GM18520 (cell line): ENCODE data around the gene ARHGDIB.

ENCODE experiments used
- ATAC-seq: cut with Tn5 transposase; IDR thresholded peaks from one replicate; pipeline ENCODE4 v1.9.1; 2021; ENCODE audit not compliant: unreplicated experiment

ARHGDIB gene

DNA sequence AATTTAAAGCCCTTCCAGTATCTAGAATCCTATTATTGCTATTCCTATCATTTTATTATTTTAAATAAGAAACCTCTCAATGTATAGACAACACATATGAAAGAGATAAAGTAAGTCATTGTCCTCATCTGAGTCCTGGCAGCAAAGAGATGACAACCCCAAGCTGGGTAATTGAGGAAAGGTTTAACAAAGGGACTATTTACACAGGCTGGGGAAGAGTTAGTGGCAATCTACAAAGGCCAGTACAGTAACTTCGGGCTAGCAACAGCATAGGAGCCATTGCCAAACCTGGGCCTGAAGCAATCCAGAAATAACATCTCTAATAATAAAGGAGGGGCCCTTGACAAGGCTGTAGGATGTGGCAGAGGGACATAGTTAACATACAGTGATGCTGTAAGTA lies 22.6 kb upstream of the ARHGDIB start:
- ATAC-seq, result no peak

DNA sequence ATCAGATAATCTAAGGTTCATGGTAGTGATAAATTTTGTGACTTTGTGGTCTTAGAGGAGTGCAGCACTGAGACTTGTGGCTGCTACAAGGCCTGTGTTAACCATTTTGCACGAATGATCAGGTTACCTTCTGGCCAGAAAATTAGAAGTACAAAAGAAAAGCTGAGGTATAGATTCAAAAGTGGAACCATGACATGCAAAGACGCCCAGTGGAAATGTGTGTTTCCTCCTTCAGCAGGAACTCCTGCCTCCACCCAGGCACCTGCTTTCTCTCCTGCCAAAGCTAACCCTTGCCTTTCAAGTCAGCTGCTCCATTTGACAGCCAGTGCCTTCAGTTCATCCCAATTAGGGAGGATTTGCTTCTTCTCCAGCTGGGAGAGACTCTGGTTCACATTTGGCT lies 21.6 kb upstream of the ARHGDIB start:
- ATAC-seq, result no peak

- no peak for ATAC-seq
Observed at GRCh38 chr12:14982562-14982961, 21.2 kb upstream of the ARHGDIB start.

DNA sequence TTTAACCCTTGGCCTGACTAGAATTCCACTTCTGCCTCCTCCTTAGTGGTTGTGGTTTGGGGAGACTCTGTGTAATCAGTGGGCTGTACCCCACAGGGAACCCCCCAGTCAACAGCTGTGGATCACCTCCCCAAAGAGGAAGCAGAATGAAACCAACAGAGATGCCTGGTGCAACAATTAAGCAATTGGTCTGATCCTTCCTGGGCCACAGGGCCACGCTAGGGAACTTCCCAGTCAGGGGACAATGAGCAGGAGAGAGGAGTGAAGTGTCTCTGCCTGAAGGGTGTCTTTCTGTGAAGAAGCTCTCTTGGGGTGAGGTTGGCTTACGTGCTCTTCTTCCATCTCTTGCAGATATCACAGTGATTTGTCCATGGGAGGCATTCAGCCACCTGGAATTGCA lies 19.6 kb upstream of the ARHGDIB start:
- no peak for ATAC-seq

- no peak for ATAC-seq
Observed at GRCh38 chr12:14979468-14979867, 18.1 kb upstream of the ARHGDIB start.

DNA sequence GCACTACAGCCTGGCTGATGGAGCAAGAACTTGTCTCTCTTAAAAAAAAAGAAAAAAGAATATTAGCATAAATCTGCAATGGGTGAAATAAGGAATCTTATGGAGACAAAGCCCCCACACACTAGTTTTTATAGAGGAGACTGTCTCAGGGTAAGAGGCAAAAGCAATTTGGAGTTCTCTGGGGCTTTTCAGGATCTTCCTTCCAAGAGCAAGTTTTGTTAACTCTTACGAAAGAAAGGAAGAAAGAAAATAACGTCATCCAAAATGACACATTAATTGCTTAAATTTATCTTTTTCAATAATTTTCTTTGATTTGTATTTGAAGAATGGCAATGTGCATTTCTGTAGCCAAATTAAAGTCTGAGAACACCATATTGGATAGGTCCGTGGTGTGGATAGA lies 15.3 kb upstream of the ARHGDIB start:
- no peak for ATAC-seq

- ATAC-seq, result no peak
Observed at GRCh38 chr12:14975457-14975856, 14.1 kb upstream of the ARHGDIB start.

DNA sequence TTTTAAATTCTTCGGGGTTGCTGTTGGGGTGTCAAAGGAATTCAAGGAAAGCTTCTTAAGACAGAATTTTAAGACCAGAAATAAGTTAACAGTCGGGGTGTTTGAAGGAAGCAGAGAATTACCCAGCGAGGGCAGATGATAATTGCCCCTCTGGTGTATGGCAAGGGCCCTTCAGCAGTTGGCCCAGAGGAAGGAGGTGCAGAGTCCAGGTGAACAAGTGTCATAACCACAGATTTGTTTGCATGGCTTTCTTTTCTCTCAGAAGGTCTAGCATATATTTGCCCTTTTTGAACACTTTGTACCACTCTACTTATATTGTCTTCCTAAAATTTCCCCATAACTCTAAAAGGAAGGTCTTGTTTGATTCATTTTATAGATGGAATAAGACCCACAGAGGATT lies 13.2 kb upstream of the ARHGDIB start:
- ATAC-seq, result no peak

DNA sequence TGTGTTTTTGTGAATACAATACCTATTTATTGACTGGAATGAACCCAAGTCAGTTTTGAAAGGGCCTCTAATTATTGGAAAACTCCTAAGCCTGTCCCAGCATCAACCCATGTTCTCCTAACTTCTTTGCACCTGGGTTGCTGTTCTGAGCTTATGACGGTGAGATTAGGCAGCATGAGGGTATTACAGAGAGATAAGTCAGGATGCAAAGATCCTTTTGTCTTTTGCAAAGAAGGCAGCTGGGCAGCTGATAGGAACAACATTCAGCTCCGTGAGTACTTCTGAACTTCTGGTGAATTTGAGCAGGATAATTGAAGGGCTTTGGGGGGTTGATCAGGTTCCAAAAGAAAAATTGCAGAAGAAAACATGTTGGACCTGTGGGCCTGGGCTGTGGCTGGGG lies 11.4 kb upstream of the ARHGDIB start, which contains the start of gene PDE6H:
Gene PDE6H (plus strand): TSS at position 227 of the 400 bp plus-strand sequence. CDS start 4,971 bp downstream, outside the sequence.
- ATAC-seq, result no peak

GRCh38 chr12:14970473-14970872 lies 9.1 kb upstream of the ARHGDIB start:
- no peak for ATAC-seq

- ATAC-seq, result no peak
Observed at GRCh38 chr12:14968478-14968877, 7.1 kb upstream of the ARHGDIB start.

DNA sequence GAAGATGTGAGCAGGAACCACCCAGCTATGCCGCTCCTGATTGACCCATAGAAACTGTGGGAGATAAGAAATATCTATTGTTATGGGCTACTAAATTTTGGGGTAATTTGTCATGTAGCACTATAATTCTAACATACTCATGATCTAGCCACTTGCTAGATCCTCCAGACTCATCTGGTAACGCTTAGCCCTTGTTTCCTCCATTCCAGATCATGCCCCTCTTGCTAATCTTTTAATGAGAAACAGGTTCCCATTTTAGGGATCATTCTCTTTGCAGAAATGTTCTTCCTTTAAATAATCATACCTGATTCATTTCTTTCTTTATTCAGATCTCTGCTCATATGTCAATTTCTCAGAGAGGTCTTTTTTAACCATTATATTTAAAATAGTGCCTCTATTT lies 3.8 kb upstream of the ARHGDIB start:
- no peak for ATAC-seq

GRCh38 chr12:14964406-14964805 lies 3.0 kb upstream of the ARHGDIB start:
- ATAC-seq, result no peak

GRCh38 chr12:14963520-14963919 lies 2.1 kb upstream of the ARHGDIB start:
- no peak for ATAC-seq

GRCh38 chr12:14962797-14963196 lies 1.4 kb upstream of the ARHGDIB start:
- no peak for ATAC-seq

DNA sequence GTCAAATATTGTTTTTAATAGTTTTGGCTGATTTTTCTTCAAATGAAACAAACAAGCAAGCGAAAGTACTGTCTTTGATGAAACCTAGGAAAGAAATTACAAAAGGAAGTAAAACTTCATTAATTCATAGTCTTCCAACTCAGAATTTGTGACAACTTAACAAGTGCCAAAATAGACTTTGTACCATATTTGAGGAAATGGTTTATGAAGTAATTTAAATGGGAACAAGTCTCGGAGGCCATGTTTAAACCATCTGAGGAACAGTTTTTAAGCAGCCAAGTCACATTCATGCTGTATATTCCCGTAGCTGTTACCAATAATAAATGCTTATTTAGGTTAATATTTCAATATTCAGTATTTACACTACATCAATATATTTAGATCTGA lies 745 bp upstream of the ARHGDIB start:
- no peak for ATAC-seq

DNA sequence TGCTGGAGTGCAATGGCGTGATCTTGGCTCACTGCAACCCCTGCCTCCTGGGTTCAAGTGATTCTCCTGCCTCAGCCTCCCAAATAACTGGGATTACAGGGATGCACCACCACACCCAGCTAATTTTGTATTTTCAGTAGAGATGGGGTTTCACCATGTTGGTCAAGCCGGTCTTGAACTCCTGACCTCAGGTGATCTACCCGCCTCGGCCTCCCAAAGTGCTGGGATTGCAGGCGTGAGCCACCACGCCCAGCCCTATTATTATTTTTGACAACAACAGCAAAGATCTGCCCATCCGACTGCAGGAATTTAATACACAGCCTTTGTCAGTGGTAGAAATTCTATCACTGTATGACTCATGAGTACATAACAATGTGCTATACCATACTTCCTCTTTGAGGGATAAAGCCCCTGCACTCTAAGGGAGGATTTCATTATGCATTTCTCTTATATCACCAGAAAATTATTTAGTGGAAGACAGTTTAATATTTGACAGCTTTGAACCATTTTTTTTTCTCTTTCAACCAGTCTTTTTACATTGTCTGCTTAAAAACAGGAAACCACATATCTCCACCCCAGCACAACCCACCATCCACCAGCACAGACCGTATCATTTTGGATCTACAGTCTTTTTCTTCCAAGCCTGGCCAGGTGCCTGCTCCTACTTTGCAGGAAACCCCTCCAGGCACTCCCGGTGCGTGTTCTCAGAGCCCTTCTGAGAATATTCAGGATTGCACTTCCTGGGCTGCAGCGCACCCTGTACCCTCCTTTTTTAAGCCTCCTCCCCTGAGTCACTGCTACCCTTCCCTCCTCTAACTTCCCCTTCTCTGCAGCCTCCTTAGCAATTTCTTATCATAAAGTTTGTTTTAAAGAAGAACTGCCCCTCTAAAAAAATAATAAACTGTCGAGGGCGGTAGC lies 594 bp downstream of the ARHGDIB start:
- ATAC-seq, result peak; percentile 28

DNA sequence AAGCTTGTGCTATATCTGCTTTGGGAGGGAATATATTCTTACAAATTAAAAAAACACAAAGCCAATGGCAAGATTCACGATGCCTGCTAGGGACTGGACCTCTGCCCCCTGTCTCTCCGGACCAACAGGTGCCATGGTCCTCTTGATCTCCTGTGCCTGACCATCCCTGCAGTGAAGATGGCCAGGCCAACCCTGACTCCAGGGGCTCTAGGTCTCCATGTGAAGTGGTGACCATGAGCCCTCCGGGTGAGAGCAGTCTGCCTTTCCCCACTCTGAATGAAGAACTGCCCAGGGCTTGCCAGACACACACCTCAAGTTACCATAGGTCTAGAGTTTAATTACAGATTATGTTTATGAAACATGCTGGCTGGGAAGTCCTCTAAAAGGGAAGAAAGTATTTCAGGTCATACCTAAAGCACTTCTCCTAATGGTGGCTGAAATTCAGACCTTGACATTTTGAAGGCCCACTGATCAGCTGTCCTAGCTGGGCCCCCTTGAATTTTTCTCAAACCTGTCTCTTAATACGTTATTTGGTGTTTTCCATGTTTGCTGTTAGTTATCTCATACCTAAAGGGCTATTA lies 1.4 kb downstream of the ARHGDIB start:
- no peak for ATAC-seq

GRCh38 chr12:14959463-14959862 lies 1.9 kb downstream of the ARHGDIB start:
- no peak for ATAC-seq

GRCh38 chr12:14959126-14959440 lies 2.3 kb downstream of the ARHGDIB start:
- no peak for ATAC-seq

GRCh38 chr12:14958361-14959125 lies 2.9 kb downstream of the ARHGDIB start:
- ATAC-seq, result no peak
